Progenitor cell of endocrine pancreas (in vitro differentiated cells): Measurements from ENCODE around the gene ADAMTS10. TPM values are rescaled to one million over a fixed set of nuclear protein-coding genes. Genes with fewer than 3 reads are reported as not detected.
A peak's percentile ranks its signal among the peaks of the same experiment; 100 is the strongest.

Experiments used
- DNase-seq: peaks from one replicate; pipeline ENCODE4 v3.0.0; 2021; ENCODE audit warnings: low spot score; ENCODE audit not compliant: unreplicated experiment
- H3K27ac Mint-ChIP-seq: 2 replicates; pipeline ENCODE4 v1.8.0; 2021; ENCODE audit warnings: mild to moderate bottlenecking, moderate library complexity, mixed read lengths
- H3K27me3 Mint-ChIP-seq: 2 replicates; pipeline ENCODE4 v1.8.0; 2021; ENCODE audit warnings: mixed read lengths
- H3K36me3 Mint-ChIP-seq: 2 replicates; pipeline ENCODE4 v1.8.0; 2022; ENCODE audit warnings: mixed read lengths; ENCODE audit not compliant: insufficient read depth
- H3K4me1 Mint-ChIP-seq: 2 replicates; pipeline ENCODE4 v1.8.0; 2021; ENCODE audit warnings: low read depth, mixed read lengths
- H3K4me3 Mint-ChIP-seq: 2 replicates; pipeline ENCODE4 v1.8.0; 2021; ENCODE audit warnings: low read depth, mild to moderate bottlenecking, moderate library complexity, mixed read lengths
- H3K9me3 Mint-ChIP-seq: 2 replicates; pipeline ENCODE4 v1.8.0; 2021; ENCODE audit warnings: low read depth, mixed read lengths
- total RNA-seq: library from RNA; stranded (reverse); gene quantifications from 2 replicates; pipeline ENCODE4 v1.2.1, GENCODE V29; 2021
- TF ChIP-seq, protein P1 (sequence below): fragments of 200-600 bp; sonication (generic); IDR thresholded peaks from one replicate; pipeline ENCODE4 v1.5.0; 2021; ENCODE audit warnings: antibody characterized with exemption, mild to moderate bottlenecking; ENCODE audit not compliant: unreplicated experiment

ADAMTS10 gene
- total RNA-seq, 1 donor from 2014 or later = 53.0 TPM

DNA sequence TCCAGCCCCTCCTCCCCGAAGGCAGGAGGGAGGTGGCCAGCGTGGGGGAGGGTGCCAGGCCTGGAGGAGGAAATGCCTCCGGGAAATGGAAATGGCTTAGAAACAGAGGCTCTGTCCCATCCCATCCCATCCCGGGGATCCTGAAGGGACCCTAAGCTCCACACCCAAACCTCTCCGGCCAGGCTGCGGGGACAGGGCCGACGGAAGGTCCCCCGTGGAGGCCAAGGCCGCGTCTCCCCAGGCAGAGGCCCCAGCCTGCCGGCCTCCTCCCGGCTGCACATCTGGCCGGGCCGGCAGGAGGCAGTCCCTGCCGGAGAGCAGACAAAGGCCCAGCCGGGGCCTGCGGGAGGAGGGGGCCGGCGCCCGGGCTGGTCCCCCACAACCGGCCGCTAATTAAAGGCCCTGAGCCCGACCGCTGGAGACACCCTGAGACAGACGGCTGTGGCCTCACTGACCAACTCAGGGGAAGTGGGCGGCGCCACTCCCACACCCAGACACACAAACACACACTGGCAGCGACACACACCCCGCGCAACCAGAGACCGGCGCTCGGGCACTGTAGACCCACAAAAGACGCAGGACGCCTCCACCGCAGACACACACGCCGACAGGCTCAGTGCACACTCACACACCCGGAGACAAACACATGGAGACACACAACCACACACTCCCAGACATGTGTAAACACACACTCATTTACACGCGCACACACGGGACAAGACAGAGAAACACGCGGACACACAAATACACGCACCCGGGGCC lies 1.1 kb downstream of the ADAMTS10 start:
- Mint-ChIP-seq H3K4me1 (peaks cover 16% of the 10 kb centered on the region), H3K9me3 (no peaks in the 10 kb centered on the region), H3K4me3 (peak overlapping the region; percentile 85), H3K36me3 (peaks cover 10% of the 10 kb centered on the region), H3K27me3 (no peaks in the 10 kb centered on the region), H3K27ac (peak overlapping the region; percentile 94)
- TF ChIP-seq, protein P1, sequence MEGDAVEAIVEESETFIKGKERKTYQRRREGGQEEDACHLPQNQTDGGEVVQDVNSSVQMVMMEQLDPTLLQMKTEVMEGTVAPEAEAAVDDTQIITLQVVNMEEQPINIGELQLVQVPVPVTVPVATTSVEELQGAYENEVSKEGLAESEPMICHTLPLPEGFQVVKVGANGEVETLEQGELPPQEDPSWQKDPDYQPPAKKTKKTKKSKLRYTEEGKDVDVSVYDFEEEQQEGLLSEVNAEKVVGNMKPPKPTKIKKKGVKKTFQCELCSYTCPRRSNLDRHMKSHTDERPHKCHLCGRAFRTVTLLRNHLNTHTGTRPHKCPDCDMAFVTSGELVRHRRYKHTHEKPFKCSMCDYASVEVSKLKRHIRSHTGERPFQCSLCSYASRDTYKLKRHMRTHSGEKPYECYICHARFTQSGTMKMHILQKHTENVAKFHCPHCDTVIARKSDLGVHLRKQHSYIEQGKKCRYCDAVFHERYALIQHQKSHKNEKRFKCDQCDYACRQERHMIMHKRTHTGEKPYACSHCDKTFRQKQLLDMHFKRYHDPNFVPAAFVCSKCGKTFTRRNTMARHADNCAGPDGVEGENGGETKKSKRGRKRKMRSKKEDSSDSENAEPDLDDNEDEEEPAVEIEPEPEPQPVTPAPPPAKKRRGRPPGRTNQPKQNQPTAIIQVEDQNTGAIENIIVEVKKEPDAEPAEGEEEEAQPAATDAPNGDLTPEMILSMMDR = no peak
- peak; percentile 54 for DNase-seq

- DNase-seq = no peak
- peak overlapping the region; percentile 76 for H3K4me3 Mint-ChIP-seq
- TF ChIP-seq, protein P1 = no peak
- H3K27ac Mint-ChIP-seq = peak overlapping the region; percentile 49
- H3K36me3 Mint-ChIP-seq = peaks cover 10% of the 10 kb centered on the region
- H3K27me3 Mint-ChIP-seq = no peaks in the 10 kb centered on the region
- H3K4me1 Mint-ChIP-seq = peaks cover 16% of the 10 kb centered on the region
- H3K9me3 Mint-ChIP-seq = no peaks in the 10 kb centered on the region
Measured at GRCh38 chr19:8608941-8609278, 1.6 kb downstream of the ADAMTS10 start.

- Mint-ChIP-seq H3K36me3 (peaks cover 12% of the 10 kb centered on the region), H3K4me3 (no peak overlapping the region), H3K27me3 (no peaks in the 10 kb centered on the region), H3K4me1 (peaks cover 16% of the 10 kb centered on the region), H3K9me3 (no peaks in the 10 kb centered on the region), H3K27ac (peak overlapping the region; percentile 11)
- TF ChIP-seq, protein P1 = no peak
- DNase-seq = no peak
Measured at GRCh38 chr19:8607386-8607785, 3.1 kb downstream of the ADAMTS10 start.

DNA sequence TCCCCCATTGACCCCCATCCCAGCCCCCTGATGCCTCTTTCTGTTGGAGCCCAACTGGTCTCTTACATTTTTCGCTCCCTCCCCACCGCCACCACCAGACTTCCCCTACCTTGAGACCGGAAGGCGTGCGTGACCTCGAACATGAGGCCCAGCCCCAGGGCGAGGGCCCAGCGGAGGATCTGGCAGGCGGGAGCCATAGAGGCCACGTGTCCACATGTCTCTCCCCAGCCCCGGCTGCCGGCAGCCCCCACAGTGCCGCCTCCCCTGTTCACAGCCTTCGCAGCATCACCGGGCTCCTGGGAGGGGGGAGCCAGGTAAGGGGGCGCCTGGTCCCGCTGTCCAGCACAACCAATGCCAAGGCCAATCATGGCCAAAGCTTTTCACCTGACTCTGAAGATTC lies 5.0 kb downstream of the ADAMTS10 start:
- Mint-ChIP-seq H3K4me1 (peaks cover 13% of the 10 kb centered on the region), H3K4me3 (no peak overlapping the region), H3K9me3 (no peaks in the 10 kb centered on the region), H3K27ac (no peak overlapping the region), H3K27me3 (no peaks in the 10 kb centered on the region), H3K36me3 (peaks cover 15% of the 10 kb centered on the region)
- DNase-seq = no peak
- TF ChIP-seq, protein P1 = no peak

- Mint-ChIP-seq H3K36me3 (peaks cover 21% of the 10 kb centered on the region), H3K27ac (no peak overlapping the region)
- TF ChIP-seq, protein P1 = no peak
Measured at GRCh38 chr19:8601796-8602195, 8.7 kb downstream of the ADAMTS10 start.

More at GRCh38 chr19:8601796-8602195, 8.7 kb downstream of the ADAMTS10 start:
- Mint-ChIP-seq H3K4me3 (no peak overlapping the region), H3K9me3 (no peaks in the 10 kb centered on the region), H3K27me3 (no peaks in the 10 kb centered on the region), H3K4me1 (no peaks in the 10 kb centered on the region)
- DNase-seq = no peak
